GM18858 (cell line): ENCODE results near the gene VPS13C.

Experiments
- ATAC-seq: cut with Tn5 transposase; IDR thresholded peaks from one replicate; pipeline ENCODE4 v1.9.1; 2021; ENCODE audit not compliant: unreplicated experiment

VPS13C gene

DNA sequence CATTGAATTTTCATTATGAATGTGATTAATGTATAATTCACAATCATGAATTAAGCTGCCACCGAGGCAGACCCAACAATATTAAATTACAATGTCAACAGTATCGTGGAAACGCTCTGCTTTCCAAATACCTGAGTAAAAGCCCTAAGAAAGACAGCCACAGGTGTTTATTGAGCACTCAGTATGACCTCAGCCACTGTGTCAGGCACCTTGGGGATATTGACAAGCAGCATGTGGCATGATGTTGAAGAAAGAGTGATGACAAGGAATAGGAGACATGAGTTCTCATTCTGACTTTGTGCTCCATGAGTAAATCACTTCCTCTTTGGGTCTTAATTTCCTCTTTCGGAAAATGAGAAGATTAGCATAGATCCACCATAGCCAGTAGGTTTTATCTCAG lies 19.3 kb upstream of the VPS13C start:
- ATAC-seq = no peak

DNA sequence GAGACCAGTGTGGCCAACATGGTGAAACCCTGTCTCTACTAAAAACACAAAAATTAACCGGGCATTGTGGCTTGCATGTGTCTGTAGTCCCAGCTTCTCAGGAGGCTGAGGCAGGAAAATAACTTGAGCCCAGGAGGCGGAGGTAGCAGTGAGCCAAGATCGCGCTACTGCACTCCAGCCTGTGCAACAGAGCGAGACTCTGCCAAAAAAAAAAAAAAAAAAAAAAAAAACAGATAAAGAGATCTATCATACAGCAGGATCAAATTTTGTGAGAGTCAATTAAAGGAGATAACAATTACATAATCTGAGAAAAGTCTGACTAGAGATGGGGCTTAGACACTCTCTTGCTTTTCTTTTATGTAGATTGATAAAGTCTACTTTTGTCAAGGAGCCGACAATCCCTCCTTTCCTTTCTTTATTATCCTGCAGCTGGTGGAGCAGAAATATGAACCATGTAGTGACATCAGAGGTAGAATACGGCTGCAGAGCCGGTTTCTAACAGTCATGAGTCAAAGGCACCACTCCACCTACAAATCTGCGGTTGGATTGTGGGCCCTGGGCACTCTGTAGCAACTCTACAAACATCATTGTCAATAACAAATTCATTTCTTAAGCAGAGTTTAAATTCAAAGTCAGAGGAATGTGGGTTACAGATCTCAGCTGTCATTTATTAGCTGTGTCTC lies 15.5 kb upstream of the VPS13C start:
- ATAC-seq = no peak

DNA sequence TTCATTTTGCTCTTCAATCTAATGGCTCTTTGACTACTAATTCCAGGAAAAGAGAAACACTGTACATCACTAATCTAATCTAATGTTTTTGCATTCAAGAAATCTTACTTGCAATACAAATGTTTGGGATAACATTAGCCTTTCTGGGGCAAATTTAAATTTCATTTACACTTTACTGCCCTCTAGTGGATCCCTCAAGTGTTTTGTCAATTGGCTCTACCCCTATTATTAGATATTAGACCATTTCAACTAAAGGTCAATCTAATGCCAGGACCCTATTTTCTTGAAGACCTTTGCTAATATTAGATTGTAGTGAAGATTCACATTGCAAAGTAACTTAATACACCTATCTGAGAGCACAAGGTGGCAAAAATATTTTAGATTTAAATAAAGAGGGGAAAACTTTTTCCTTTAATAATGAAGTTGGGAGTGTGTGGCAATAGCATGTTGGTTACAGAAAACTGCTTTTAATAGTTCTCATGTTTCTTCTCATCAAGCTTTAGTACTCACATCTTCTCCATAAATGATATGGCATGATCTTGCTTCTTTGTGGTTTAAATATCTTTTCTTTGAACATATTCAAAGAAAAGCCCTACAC lies 11.6 kb upstream of the VPS13C start:
- no peak for ATAC-seq

DNA sequence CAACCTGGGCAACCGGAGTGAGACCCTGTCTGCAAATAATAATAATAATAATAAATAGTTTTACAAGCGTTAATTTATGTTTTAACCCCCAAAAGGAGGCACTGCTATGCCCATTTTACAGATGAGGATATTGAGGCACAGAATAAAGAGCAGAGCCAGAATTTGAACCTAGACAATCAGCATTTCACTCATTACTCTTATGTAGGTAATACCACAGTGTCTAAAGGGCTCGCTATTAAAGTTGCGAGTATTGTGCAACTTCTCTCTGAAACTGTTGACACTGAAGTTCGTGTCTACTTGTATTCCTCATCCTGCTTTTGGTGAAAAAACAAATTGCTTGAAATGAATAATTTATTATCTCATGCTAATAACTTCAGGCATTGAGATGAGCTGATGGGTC lies 9.3 kb upstream of the VPS13C start:
- no peak for ATAC-seq

DNA sequence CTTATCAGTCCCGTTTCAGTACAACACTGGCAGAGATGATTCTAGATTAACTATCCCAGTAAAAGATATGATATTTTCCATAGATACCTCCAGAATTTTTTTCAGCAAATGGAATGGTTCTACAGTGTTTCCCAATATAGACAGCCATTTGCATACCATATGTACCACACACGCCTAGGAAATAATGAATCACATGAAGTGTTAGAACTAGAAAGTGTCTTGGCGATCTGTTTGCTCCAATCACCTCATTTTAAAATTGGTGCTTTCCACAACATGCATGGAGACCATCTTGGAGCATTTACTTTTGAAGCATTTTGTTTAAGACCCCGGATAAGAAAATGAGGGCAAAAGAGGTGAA lies 8.5 kb upstream of the VPS13C start:
- ATAC-seq = no peak

DNA sequence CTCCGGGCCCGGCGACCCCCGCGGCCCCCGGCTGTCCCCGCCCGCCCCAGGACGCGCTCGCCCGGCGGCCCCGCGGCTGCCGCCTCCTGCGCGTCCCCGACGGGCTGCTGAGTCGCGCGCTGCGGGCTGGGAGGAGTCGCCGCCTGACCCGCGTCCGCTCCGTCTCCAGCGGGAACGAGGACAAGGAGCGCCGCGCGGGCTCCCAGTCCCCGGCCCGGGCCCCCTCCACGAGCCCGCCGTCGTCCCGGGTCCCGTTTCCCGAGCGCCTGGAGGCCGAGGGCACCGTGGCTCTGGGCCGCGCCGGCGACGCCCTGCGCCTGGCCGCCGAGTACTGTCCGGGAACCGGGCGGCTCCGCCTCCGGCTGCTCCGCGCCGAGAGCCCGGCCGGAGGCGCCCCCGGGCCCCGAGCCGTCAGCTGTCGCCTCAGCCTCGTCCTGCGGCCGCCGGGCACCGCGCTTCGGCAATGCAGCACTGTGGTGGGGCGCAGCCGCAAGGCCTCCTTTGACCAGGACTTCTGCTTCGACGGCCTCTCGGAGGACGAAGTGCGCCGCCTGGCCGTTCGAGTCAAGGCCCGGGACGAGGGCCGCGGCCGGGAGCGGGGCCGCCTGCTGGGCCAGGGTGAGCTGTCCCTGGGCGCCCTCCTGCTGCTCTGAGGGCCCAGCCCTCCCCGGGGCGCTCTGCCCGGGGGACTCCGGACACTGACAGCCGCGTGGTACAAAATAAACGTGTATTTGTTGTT lies 8.0 kb upstream of the VPS13C start:
- no peak for ATAC-seq

DNA sequence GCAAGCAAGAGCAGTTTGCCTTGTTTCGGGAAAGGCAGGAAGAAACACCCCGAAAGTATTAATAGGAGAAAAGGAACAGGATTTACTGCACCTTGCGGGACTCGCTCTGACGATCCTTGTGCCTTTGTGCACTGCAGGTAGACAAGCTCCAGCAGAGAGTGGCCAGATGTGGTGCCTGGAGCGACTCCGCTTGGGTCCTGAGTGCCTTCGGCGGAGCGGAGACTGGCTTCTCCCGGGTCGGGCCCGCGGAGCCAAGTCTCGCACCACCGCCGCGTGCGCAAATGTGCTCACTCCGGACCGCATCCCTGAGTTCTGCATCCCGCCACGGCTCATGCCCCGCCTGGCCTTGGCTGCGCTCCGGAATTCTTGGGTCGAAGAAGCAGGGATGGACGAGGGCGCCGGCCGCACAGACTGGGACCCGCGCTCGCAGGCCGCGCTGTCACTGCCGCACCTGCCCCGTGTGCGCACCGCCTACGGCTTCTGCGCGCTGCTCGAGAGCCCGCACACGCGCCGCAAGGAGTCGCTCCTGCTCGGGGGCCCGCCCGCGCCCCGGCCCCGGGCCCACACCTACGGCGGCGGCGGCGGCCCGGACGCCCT lies 7.3 kb upstream of the VPS13C start:
- no peak for ATAC-seq

DNA sequence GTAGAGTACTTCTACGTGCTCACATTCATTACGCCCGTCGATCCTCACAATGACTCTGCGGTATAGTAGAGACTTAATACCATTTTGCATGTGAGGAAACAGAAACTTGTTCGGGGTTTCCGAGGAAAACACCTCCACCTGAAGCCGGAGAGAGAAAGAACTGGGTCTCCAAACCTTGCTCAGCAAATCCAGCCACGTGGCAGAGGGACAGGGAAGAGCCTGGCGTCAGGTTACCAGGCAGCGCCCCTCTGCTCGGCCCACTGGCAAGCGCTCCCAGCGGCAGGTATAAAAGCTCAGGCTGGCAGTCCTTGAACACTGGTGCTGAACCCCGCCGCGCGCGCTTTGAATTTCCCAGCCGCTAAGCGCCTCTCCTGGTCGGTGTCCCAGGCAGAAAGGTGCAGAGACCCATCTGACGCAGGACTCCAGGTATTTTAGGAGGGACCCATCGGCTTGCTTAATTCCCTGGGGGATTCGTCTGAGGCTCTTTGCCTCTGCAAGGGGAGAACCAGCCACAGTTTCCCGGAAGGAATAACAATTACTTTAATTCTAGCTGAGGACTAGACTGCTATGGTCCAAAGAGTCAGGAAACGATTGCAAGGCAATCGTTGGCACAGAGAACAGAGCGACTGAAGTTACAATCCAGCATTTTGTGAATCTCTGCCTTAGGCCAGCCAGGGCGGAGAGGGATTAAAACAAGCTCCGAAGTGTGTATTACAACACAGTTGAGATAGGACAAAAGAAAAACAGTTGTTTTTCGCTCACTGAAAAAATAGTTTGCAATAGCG lies 6.6 kb upstream of the VPS13C start, which contains the start of gene C2CD4A:
C2CD4A (plus strand) TSS at position 315 of the 785 bp plus-strand sequence. CDS start 637 bp downstream, outside the sequence.
- no peak for ATAC-seq

DNA sequence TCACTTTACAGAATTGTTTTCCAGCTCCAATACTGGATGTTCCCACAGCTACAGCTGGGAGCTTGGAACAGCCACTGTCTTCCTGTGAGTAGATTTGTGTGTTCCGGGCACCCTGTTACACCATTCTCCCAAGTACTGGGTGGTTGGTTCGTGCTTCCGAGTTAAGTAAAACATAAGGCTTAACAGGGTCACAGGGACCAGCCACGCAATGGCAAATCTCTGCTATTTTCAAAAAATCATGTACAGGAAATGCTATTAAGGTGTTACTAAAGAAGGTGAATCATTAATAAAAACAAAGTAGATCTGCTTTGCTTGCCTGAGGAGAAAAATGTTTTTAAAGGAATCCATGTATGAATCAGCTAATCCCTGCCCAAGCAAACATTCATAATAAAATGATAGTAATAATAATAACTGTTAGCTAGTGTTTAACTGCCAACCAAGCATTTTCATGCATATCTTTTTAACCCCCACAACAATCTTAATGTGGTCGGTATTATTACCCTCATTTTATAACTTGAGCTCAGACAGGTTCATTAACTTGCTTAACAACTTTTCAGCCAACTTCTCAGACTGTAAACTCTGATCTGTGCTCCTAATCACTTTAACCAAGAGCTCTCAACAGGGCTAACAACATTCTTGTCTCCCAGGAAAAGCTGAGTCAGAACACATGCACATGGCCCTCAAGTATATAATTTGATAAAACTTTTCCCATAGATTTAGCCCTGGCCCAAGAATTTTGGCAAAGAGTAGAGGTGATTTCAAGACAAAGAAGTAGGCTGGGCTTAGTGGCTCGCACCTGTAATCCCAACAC lies 3.8 kb upstream of the VPS13C start:
- ATAC-seq = no peak

DNA sequence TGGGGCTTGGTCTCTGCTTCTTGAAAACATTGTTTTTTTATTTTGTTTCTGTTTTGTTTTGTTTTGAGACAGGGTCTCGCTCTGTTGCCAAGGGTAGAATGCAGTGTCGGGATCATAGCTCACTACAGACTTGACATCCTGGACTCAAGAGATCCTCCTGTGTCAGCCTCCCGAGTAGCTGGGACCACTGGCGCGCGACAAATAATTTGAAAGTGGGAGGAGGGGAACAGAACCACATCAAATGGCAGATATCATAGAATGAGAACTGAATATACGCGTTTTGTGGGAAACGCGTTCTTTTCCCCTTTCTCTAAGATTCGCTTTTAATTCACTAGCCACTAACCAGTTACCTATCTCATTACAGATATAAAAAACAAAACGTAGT lies 641 bp upstream of the VPS13C start:
- no peak for ATAC-seq

DNA sequence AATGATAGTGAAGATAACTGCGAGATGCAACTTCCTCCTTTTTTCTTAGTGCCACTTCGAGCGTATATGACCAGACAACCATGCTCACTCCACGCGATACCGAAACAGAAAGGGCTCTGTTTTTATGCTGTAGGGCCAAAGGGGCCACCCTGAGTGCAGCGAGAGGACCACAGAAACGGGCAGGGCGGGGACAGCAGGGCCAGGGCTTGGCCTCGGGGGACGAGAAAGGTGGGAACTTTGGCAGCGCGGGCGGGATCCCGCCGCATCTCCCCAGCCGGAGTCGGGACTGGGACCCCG lies 483 bp downstream of the VPS13C start:
- ATAC-seq = peak; percentile 46

DNA sequence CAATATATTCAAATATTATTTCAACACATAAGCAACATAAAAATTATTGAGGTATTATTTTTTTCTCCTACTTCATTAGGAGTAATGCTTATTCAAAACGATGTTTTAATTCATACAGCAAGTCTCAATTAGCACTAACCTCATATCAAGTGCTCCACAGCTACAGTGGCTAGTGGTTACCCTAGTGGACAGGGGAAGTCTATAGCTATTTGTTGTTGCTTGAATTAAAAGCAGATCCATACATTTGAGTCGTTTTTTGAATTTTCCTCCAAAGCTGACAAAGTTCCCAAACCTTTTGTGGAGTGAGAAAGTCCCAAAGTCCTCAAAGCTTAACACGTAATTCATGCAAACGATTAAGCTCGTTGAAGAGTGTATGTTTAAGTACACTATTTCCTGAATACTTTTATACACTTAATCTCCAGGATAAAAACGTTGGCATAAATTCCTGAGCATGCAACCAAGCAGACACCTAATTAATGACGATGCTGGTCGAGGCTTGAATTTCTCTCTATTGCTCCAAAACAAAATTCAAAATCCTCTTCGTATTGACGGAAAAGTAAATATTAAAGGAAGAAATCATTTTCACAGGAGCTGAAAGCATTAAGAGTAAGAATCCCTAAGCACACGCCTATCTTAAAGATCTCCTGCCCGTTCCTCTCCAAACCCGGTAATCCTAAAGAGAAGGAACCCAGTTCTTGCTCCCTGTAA lies 985 bp downstream of the VPS13C start:
- no peak for ATAC-seq

DNA sequence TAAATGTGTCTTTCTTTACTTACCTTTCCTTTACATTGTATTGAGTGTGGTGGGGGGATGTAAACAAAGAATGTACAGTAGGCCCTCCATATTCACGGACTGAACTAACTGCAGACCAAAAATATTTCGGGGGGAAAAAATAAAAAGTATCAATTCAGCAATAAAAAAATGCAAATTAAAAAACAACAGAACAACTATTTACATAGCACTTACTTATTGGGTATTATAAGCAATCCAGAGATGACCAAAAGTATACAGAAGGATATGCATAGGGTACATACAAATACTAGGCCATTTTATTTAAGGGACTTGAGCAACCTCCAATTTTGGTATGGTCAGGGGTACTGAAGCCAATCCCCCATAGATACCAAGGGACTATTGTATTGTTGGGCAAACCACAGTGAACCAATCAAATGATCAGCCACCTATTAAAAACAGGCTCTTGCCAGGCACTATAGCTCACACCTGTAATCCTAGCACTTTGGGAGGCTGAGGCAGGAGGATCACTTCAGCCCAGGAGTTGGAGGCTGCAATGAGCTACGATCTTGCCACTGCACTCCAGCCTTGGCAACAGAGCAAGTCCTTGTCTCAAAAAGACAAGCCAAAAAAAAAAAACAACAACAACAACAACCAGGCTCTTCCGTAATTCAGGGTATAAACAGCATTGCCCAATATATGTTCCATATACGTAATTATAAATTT lies 1.8 kb downstream of the VPS13C start:
- ATAC-seq = no peak

DNA sequence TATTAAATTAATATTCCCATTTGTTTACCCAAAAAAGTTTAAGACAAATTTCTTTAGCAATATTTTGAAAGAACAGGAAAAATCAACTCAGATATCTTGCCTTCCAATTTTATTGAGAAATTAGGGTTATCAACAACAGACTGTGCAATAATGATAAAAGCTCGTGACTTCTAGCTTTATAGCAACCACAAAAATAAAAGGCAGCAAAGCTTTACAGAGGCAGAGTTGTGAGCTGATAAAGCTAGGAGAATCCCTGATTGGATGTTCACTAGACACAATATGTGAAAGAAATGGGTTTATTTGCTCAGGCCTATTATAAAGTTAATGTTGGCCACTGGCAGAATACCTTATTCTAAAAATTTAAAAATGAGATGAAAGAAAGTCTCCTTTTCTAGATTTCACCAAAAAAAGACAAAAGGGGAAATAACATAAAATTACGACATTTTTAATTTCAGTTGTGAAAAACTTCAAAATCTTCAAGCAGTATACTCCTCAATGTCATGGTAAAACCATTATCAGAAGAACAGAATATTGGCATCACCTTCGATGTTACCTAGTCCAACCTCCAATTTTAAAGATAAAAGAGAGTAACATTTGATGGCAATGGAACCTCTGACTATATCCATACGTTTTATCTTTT lies 2.8 kb downstream of the VPS13C start:
- no peak for ATAC-seq

DNA sequence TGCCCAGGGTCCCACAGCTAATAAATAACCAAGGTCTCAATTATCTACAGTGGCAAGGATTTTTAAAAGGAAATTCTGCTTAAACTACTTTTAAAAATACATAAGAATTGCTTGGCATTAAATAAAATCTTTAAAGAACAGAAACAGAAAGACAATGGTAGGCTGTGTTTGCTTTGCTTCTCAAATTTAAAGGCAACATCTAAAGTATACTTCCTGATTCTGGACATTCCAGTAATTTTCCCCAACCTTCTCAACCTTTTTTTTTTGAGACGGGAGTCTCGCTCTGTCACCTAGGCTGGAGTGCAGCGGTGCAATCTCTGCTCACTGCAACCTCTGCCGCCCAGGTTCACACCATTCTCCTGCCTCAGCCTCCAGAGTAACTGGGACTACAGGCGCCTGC lies 5.3 kb downstream of the VPS13C start:
- no peak for ATAC-seq

DNA sequence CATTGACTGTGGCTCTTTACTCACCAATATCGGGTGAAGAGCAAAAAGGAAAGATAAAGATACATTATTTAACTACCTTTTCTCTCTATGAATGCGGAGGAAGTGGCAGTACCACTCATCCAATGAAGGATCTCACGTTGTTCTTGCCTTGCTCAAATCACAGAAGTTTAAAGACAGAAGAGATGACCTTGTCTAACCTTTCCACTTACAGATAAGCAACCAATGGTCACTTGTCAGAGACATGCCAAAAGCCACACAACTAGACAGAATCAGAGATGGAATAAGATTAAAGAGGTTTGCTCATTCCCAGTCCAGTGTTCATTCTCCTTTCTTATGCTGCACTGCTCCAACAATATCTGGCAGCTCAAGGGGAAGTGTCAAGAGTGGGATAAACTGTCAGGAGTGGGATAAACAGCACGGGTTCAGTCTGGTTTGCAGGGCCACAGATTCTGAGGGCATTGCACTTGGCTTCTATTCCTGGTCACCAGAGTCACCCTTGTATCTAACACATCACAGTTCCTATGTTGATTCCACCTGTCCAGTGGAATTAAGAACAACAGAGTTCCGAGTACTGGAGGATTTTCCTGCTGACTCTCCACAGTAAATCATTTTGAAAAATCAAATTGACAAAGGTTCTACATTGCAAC lies 6.7 kb downstream of the VPS13C start:
- no peak for ATAC-seq

DNA sequence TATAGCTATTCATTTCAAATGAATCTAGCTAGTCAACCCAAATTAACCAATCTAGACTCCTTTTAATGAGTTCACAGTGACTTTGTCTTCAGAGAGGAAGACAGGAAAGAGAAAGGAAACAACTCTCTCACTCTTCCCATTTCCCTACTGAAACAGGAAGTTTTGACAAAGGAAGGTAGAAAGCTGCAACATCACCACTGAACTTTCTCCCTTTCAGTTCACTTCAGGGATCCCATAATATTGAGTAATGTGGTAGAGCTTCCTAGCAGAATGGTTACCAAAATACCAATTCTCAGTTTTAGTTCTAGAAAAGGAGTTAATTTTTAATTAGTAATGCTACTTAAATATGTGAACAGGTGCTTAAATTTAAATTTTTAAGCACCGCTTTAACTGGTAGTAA lies 7.5 kb downstream of the VPS13C start:
- no peak for ATAC-seq

DNA sequence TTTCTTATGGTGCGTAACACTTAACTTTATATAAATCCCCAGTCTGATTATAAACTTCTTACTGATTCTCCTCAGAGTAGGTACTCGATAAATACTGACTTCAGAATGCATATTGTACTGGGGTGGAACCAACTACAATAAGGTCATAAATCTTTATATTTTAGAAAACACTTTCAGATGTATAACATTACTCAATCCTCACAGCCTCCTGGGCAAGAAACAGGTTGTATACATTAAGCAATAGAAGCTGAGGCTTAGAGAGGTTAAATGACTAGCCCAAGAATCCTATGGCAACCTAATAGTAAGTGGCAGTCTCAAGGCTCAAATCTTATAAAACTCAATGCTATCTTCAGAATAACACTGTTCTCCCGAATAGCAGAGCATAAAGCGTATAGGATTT lies 9.1 kb downstream of the VPS13C start:
- no peak for ATAC-seq
